HL-60 (cell line): ENCODE measurements around the gene TTC24.

Experiments
- CTCF ChIP-seq: IDR thresholded peaks from one replicate; pipeline ENCODE4 v1.5.1; 2011; ENCODE audit warnings: low read length, control low read depth, inconsistent platforms; ENCODE audit not compliant: insufficient read depth
- POLR2AphosphoS5 ChIP-seq: IDR thresholded peaks from 2 replicates; pipeline ENCODE4 v1.6.1; 2012; ENCODE audit warnings: low read depth
- REST ChIP-seq: IDR thresholded peaks from 2 replicates; pipeline ENCODE4 v1.6.1; 2012; ENCODE audit warnings: low read depth; ENCODE audit not compliant: insufficient replicate concordance
- SPI1 ChIP-seq: IDR thresholded peaks from 2 replicates; pipeline ENCODE4 v1.6.1; 2012; ENCODE audit warnings: low read depth, mild to moderate bottlenecking, borderline replicate concordance

- no peak for TF ChIP-seq CTCF
- TF ChIP-seq SPI1, result no peak
- no peak for TF ChIP-seq POLR2AphosphoS5
- TF ChIP-seq REST, result no peak
These were observed 5.3 kb downstream of the TTC24 start for GRCh38 chr1:156584813-156585212.
